Stimulated activated CD4-positive, alpha-beta T cell treated with anti-CD3 and anti-CD28 coated beads, Interleukin-2, amount 100 ng/mL, for 4 hours (primary cell): Measurements from ENCODE around the gene CPED1.
"Not testable (repeated sequence)": the region's sequence is repeated elsewhere in the genome, so short reads cannot be mapped to it uniquely, and the experiment has no call there.

Source experiments
- DNase-seq: peaks from one replicate; pipeline ENCODE4 v3.0.0-alpha.2; 2020; ENCODE audit warnings: low read depth

The CPED1 gene

GRCh38 chr7:121187222-121187621 lies 198.7 kb downstream of the CPED1 start:
- no peak for DNase-seq

- no peak for DNase-seq
These were observed 199.2 kb downstream of the CPED1 start for GRCh38 chr7:121187676-121188075.

- no peak for DNase-seq
These were observed 204.3 kb downstream of the CPED1 start for GRCh38 chr7:121192834-121193233.

- no peak for DNase-seq
These were observed 206.5 kb downstream of the CPED1 start for GRCh38 chr7:121195010-121195409.

- no peak for DNase-seq
These were observed 207.4 kb downstream of the CPED1 start for GRCh38 chr7:121195874-121196273.

- DNase-seq: no peak
These were observed 207.8 kb downstream of the CPED1 start for GRCh38 chr7:121196286-121196685.

GRCh38 chr7:121197455-121197854 lies 208.9 kb downstream of the CPED1 start:
- no peak for DNase-seq

- DNase-seq: no peak
These were observed 210.0 kb downstream of the CPED1 start for GRCh38 chr7:121198502-121198901.

- DNase-seq: no peak
These were observed 213.6 kb downstream of the CPED1 start for GRCh38 chr7:121202125-121202524.

GRCh38 chr7:121202834-121203233 lies 214.3 kb downstream of the CPED1 start:
- DNase-seq: no peak

GRCh38 chr7:121204537-121204936 lies 216.0 kb downstream of the CPED1 start:
- DNase-seq: no peak

GRCh38 chr7:121205777-121206176 lies 217.3 kb downstream of the CPED1 start:
- no peak for DNase-seq

- no peak for DNase-seq
These were observed 222.7 kb downstream of the CPED1 start for GRCh38 chr7:121211253-121211652.

GRCh38 chr7:121212036-121212435 lies 223.5 kb downstream of the CPED1 start:
- DNase-seq: no peak

GRCh38 chr7:121214657-121215056 lies 226.1 kb downstream of the CPED1 start:
- no peak for DNase-seq

GRCh38 chr7:121219026-121219425 lies 230.5 kb downstream of the CPED1 start:
- no peak for DNase-seq

- DNase-seq: not testable (repeated sequence)
These were observed 232.6 kb downstream of the CPED1 start for GRCh38 chr7:121221108-121221507.

- no peak for DNase-seq
These were observed 240.3 kb downstream of the CPED1 start for GRCh38 chr7:121228779-121229178.

- no peak for DNase-seq
These were observed 246.7 kb downstream of the CPED1 start for GRCh38 chr7:121235201-121235600.

- DNase-seq: no peak
These were observed 249.1 kb downstream of the CPED1 start for GRCh38 chr7:121237601-121238000.

- no peak for DNase-seq
These were observed 255.8 kb downstream of the CPED1 start for GRCh38 chr7:121244120-121244870.

GRCh38 chr7:121251367-121251766 lies 262.9 kb downstream of the CPED1 start:
- DNase-seq: not testable (repeated sequence)

GRCh38 chr7:121252523-121253235 lies 264.2 kb downstream of the CPED1 start:
- not testable (repeated sequence) for DNase-seq

- DNase-seq: no peak
These were observed 271.3 kb downstream of the CPED1 start for GRCh38 chr7:121259826-121260225.
